ENCODE measurements around the gene KAT2B. TPM values are rescaled to one million over a fixed set of nuclear protein-coding genes. Genes with fewer than 3 reads are reported as not detected.

Gene KAT2B
- total and polyA plus RNA-seq, 2 of the 8 experiments (the other 6 are each of a cell fraction or from before 2014, with no cell fraction given), result 0.24 to 0.91 TPM

DNA sequence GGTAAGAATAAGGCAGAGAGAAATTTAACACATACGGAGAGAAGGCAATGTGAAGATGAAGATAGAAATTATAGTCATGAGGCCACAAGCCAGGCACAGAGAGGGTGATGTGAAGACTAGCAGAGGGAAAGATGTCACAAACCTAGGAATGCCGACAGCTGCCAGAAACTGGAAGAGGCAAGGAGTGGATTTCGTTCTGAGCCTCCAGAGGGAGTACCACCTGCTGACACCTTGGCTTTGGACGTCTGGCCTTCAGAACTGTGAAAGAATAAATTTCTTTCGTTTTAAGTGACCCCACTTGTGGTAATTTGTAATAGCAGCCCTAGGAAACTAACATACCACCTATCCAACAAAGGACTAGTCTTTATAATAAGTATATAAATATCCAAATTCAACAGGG lies 150.7 kb downstream of the KAT2B start:
- Histone ChIP-seq H2BK15ac (ENCODE audit: low read length) (no peak overlapping the region), H2BK5ac (ENCODE audit: low read depth, low read length) (no peak overlapping the region), H3K56ac (replicated peaks; ENCODE audit: insufficient read length, low read depth, low read length) (no peak overlapping the region), H3K4me1 (replicated peaks in 1 of 4; ENCODE audit: control insufficient read depth in 3 of 4, insufficient read depth in 4 of 4, low read length in 3 of 4) (0 out of 7 replicates have a peak, but pooled peaks cover 0 to 3% (median 0%) of the 10 kb centered on the region in 4 experiments), H3K18ac (ENCODE audit: extremely low read depth, low read length) (no peak overlapping the region), H4K20me1 (replicated peaks in 1 of 2; ENCODE audit: control insufficient read depth in 1 of 2, insufficient read depth in 2 of 2, low read length in 2 of 2) (no peaks in the 10 kb centered on the region), H2AK5ac (ENCODE audit: low read depth, low read length) (no peak overlapping the region), H3K27me3 (replicated peaks in 1 of 4; ENCODE audit: control insufficient read depth in 3 of 4, extremely low read depth in 1 of 4, insufficient read depth in 3 of 4, low read length in 3 of 4) (no peaks in the 10 kb centered on the region), H2BK12ac (ENCODE audit: low read depth, low read length) (no peak overlapping the region), H3K14ac (ENCODE audit: insufficient read length) (no peak overlapping the region), H4K8ac (ENCODE audit: extremely low read depth, insufficient read depth, low read length) (no peak overlapping the region), H3K79me1 (ENCODE audit: low read depth, low read length) (no peaks in the 10 kb centered on the region), H3K23ac (ENCODE audit: insufficient read length) (no peak overlapping the region), H3K23me2 (ENCODE audit: low read depth, low read length) (peaks cover 2% of the 10 kb centered on the region), H3K4ac (replicated peaks; ENCODE audit: insufficient read length, low read depth, low read length) (no peak overlapping the region), H3K4me2 (ENCODE audit: insufficient read depth in 1 of 2, low read depth in 2 of 2, low read length in 2 of 2) (no peak overlapping the region), H3K27ac (ENCODE audit: low read depth, low read length) (no peak overlapping the region), H2BK20ac (ENCODE audit: low read length) (no peak overlapping the region), H2AFZ (ENCODE audit: low read length) (no peak overlapping the region), H3K4me3 (ENCODE audit: extremely low read depth in 1 of 4, insufficient read depth in 2 of 4, low read depth in 3 of 4, low read length in 4 of 4) (no peak overlapping the region), H4K91ac (replicated peaks; ENCODE audit: insufficient read length, low read length) (no peak overlapping the region), H3K9me3 (ENCODE audit: insufficient read depth in 2 of 2, low read depth in 1 of 2, low read length in 1 of 2) (no peaks in the 10 kb centered on the region), H3K36me3 (ENCODE audit: control insufficient read depth in 2 of 4, insufficient read depth in 4 of 4, low read length in 3 of 4) (no peaks in the 10 kb centered on the region), H3K9ac (replicated peaks in 1 of 4; ENCODE audit: extremely low read depth in 1 of 4, low read depth in 3 of 4, low read length in 3 of 4) (no peak overlapping the region), H4K5ac (ENCODE audit: insufficient read length, low read depth, low read length) (no peak overlapping the region), H3K79me2 (ENCODE audit: control insufficient read depth in 1 of 2, insufficient read depth in 2 of 2, low read length in 2 of 2) (no peaks in the 10 kb centered on the region), H2BK120ac (replicated peaks; ENCODE audit: low read depth, low read length) (no peak overlapping the region)
- 68% methylated on average over 5 of the region's 5 CpGs; no CpG with 5 or more reads in 1 of the 2 experiments for WGBS, 2 experiments (ENCODE audit: extremely low coverage in 1 of 2, insufficient coverage in 1 of 2, insufficient read length in 1 of 2, insufficient replicate concordance in 2 of 2, low coverage in 1 of 2, low lambda C conversion rate in 2 of 2, missing lambda C conversion rate in 1 of 2)
- TF ChIP-seq CREB1 (IDR thresholded peaks at IDR 0.05) (no peak), SUZ12 (IDR thresholded peaks at IDR 0.05; ENCODE audit: low read length) (no peak), RAD21 (IDR thresholded peaks at IDR 0.05 in 1 of 2, conservative IDR thresholded peaks at IDR 0.05 in 1 of 2; ENCODE audit: low read depth in 2 of 2, low read length in 2 of 2) (0 out of 4 replicates have a peak, but pooled peaks of 1 of the 2 experiments have one; percentile 2)
- TF ChIP-seq, protein P1, sequence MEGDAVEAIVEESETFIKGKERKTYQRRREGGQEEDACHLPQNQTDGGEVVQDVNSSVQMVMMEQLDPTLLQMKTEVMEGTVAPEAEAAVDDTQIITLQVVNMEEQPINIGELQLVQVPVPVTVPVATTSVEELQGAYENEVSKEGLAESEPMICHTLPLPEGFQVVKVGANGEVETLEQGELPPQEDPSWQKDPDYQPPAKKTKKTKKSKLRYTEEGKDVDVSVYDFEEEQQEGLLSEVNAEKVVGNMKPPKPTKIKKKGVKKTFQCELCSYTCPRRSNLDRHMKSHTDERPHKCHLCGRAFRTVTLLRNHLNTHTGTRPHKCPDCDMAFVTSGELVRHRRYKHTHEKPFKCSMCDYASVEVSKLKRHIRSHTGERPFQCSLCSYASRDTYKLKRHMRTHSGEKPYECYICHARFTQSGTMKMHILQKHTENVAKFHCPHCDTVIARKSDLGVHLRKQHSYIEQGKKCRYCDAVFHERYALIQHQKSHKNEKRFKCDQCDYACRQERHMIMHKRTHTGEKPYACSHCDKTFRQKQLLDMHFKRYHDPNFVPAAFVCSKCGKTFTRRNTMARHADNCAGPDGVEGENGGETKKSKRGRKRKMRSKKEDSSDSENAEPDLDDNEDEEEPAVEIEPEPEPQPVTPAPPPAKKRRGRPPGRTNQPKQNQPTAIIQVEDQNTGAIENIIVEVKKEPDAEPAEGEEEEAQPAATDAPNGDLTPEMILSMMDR (IDR thresholded peaks at IDR 0.05; ENCODE audit: control extremely low read depth in 1 of 3, insufficient read depth in 1 of 3, low read depth in 1 of 3, low read length in 3 of 3), result peak in 2 of 3 experiments; percentile 10 to 15; a peak in 2 of 4 replicates
- FAIRE-seq (peak; percentile 13), DNase-seq (ENCODE audit: low read depth in 1 of 2, low spot score in 2 of 2) (no peak)
- POLR2A ChIA-PET (ENCODE audit: partially characterized antibody), result interaction anchor here (0.6 kb wide), 1 partner anchor 822 kb away, joined by 3 read pairs; no protein-coding TSS in a partner anchor
- CTCF ChIA-PET (ENCODE audit: partially characterized antibody), result interaction anchor here (1.3 kb wide), 1 partner anchor 148 kb away, joined by 3 read pairs; no protein-coding TSS in a partner anchor
